Measurements from ENCODE around the gene IGFL1.

- TF ChIP-seq REST (IDR thresholded peaks at IDR 0.05; ENCODE audit: insufficient read depth in 1 of 2, low read depth in 2 of 2, low read length in 2 of 2) (no peak), POLR2AphosphoS5 (IDR thresholded peaks at IDR 0.05; ENCODE audit: low read depth, low read length) (no peak)
Observed at GRCh38 chr19:46205183-46205984, 24.2 kb upstream of the IGFL1 start.

Measured in PFSK-1 (cell line).